GM21528 (cell line): ENCODE data around the gene CFAP74.

Experiments used
- ATAC-seq: cut with Tn5 transposase; IDR thresholded peaks from one replicate; pipeline ENCODE4 v1.9.1; 2021; ENCODE audit warnings: mild to moderate bottlenecking, moderate library complexity; ENCODE audit not compliant: unreplicated experiment, low FRiP score

CFAP74 gene, protein sequence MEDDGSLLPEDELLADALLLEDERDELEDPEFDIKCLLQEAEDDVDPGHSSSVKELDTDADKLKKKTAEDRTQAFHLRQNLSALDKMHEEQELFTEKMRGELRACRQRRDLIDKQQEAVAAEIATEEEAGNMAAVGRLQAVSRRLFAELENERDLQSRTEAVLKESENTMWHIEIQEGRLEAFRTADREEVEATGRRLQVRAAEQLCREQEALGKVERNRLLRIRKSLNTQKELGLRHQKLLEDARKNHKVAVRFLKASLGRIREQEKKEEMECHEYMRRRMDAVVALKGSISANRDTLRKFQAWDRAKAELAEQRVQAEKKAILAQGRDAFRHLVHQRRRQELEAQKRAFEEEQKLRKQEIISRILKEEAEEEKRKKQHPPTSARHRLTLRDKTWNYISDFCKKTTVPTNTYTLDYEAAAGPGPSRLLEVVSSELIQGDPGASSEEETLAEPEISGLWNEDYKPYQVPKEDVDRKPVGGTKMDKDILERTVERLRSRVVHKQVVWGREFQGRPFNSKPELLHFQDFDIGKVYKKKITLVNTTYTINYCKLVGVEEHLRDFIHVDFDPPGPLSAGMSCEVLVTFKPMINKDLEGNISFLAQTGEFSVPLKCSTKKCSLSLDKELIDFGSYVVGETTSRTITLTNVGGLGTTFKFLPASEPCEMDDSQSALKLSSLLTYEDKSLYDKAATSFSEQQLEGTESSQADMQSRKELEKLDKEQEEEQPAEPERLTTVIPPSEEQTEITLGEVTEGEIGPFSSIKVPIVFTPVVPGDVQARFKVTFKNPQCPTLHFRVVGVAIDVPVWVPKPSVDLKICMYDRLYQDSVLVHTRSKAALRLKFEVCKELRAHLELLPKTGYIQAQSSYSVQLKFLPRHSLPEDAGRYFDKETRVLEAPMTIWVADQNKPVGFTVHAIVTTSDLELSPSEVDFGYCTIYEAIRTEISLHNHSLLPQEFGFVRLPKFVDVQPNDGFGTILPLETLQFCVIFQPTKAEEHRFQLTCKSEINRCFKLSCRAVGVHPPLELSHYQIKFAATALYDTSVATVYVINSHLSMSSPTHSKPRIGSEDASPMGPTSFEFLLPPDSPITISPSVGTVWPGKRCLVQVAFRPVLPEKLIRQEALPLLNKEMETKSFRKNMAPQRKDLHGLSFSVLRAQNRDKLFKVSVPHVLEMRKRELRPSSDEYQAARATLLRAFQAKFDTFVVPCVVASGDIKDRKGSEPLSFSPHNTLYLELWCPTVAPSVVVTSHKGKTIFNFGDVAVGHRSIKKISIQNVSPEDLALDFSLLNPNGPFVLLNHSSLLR (N-terminal part only)

DNA sequence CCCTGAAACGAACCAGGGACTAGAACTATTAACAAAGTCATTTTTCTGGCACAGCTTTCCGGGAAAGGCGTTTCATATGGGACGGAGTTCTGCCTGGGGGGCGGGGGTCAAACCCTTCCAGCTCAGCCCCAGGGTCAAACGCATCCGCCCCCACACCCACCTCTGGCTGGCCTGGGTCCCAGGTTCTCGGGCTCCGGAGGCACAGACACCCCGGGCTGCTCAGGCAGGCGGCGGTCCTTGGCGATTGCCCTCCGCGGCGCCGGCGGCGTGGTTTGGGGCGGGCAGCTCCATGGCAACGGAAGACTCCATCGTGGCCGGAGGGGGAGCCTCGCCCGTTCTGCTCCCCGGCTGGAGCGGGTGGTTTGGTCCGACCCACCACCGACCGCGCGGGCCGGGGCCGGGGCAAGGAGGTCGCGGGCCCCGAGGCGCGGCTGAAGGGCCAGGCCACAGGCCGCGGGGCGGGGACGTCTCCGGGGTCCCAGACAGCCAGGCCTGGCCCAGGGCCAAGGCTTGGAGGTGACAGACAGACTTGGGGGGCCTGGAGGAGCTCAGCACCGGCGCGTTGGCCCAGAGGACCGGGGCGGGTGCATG is at the start of gene CFAP74:
Gene CFAP74 (minus strand): TSS at position 246 of the 591 bp plus-strand sequence. CDS start 12,830 bp downstream, outside the sequence.
- ATAC-seq, result no peak

DNA sequence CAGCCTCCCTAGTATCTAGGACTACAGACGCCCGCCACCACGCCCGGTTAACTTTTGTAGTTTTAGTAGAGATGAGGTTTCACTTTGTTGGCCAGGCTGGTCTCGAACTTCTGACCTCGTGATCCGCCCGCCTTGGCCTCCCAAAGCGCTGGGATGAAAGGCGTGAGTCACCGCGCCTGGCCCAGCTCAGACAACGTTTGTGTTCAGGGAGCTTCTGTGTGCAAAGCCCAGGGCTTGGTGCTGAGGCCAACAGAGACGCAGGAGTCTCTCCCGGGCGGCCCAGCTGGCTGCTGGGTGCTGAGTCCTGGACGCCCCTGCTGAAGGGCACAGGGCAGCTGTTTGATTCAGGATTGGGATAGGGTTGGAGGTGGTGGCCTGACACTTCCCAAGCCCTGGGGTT is 49.6 kb upstream of the CFAP74 start:
- ATAC-seq, result no peak

DNA sequence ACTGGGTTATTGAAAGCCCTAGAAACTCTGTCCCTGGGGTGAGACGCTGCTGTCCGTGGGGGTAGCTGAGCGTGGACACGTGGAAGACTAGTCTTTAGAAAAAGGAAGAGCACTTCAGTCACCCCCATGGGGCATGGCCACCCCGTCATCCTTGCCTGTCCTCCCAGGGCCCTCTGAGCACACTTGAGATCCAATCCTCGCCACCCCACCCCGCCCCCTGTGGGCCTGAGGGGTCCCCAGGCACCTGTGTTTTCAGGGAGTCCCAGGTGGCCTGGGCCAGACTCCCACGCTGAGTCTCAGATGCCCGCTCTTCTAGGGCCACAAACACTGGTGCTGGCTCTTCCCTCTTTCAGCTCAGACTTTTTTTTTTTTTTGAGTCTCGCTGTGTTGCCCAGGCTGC is 49.2 kb upstream of the CFAP74 start:
- no peak for ATAC-seq

DNA sequence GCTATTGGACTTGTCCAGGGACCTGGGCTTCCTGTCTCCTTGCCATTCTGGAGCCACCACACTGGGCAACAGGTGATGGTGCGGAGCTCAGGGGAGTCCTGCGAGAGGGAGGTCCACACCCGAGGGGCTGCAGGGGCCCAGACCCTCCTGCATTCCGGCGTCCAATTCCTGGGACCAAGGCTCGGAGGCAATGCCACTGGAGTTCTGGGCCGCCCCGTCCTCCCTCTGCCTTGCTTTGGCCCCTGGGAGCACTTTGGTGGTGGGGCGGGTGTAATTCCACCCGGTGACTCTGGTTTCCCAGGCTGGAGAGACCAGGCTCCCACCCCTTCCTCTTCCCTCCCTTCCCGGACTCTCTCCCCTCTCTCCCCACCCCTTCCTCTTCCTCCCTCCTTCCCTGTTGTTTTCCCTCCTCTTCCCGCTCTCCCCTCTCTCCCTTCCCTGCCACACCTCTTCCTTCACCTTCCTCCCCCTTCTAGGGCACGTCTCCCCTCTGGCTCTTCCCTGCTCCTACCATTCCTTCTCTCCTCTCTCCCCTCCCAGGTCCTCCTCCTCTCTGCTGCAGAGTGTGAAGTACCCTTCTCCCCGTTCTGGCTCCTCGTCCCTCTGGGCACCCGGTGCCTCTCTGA is 48.6 kb upstream of the CFAP74 start:
- ATAC-seq, result no peak

DNA sequence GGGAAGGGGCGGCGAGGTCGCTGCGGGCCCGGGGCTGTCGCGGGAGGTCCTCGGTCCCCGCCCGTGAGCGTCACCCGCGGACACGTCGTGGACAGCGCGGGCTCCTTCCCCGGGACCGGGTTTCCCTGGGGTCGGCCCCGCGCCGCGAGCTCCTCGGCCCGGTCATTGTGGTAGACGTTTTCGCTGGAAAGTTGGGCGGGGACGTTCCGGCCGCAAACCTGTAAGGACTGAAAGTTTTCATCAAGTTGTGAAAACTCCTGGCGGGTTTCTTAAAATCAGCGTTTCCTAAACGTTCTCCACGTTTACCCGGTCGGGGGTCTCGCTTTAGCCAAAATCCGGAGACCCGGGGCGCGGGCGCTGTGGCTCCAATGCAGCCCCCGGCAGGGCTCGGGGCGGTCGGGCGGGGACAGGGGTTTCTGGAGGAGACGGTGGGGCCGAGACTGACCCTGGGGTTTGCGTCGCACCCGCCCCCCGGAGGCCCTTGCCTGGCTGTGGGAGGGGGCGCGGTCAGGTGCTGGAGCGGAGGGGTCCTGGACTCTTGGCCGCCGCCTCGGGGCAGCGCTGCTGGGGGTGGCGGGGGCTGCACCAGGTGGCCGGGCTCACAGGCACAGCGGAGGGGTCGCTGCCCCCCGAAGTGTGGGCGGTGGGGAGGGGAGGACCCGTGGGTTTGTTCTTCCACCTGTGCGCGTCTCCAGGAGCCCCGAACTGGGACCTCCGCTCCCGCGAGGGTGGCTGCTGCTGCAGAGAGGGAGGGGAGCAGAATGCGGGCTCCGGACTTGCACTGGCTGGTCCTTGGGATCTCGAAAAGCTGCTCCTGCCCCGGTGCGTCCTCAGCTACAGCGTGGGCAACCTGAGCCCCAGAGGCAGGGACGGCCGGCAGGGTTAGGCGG is 47.5 kb upstream of the CFAP74 start:
- no peak for ATAC-seq

DNA sequence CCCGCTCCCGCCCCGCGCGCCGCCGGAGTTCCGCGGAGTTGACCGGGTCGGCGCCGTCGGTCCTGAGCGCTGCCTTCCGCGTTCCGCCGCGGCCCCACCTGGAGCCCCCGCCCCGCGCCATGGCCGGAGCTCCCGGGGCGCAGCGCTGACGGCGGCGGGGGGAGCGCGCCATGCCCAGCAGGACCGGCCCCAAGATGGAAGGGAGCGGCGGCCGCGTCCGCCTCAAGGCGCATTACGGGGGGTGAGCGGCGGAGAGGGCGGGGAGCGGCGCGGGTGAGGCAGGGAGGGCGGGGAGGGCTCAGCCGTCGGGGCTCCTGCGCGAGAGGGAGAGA is 46.8 kb upstream of the CFAP74 start:
- peak; percentile 2 for ATAC-seq

DNA sequence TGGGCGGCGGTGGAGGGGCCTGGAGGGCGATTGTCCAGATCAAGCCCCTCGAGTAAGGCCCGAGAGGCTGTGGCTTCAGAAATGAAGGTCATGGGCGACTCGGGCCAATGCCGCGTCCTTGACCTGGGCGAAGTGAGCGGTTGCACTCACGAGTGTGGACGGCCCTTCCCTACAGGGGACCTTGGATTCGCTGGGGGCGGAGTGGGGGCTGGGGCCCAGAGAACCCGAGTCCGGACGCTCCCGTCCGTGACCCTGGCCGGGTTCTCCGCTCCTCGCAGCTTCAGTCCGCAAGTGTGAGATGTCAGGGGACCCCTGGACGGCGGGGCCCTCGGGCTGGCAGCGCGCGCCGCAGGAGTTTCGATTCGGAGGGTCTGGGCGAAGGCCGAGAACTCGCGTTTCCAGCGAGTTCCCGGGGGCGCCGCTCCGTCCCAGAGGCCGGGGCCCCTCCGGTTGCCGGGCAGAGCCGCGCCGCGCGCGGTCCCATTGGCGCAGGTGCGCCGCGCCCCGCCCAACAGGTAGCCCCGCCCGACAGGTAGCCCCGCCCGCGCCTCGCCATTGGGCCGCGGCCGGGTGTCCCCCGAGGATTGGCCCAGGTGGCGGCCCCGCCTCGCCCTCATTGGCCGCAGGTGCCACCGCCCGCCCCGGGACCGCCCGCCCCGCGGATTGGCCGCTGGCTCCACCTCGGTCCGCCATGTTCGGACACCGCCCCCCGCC is 46.3 kb upstream of the CFAP74 start, which contains the start of gene PRKCZ:
Gene PRKCZ (plus strand): TSS at position 694 of the 714 bp plus-strand sequence. CDS start 220 bp downstream, outside the sequence.
- peak; percentile 74 for ATAC-seq

DNA sequence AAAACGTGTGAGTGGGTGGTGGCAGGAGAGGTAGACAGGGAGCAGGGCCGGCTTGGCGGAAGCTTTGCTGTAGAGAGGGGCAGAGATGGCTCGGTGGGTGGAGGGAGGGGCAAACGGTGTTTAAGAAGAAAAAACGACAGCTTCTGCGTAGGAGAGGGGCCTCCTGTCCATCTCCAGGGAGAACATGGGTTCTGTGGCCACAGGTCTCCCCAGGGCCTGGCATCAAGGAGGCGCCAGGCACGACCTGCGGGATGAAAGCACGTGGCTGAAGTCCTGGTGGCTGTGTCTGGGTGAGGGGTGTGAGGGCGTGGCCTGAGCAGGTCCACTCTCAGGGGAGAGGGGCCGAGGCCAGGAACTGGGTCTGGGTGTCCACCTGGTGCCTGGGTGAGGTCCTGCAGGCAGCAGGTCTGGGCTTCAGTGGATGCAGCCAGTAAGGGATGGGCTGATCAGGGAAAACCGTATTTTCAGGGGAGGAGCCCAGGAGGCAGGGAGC is 45.7 kb upstream of the CFAP74 start:
- no peak for ATAC-seq

DNA sequence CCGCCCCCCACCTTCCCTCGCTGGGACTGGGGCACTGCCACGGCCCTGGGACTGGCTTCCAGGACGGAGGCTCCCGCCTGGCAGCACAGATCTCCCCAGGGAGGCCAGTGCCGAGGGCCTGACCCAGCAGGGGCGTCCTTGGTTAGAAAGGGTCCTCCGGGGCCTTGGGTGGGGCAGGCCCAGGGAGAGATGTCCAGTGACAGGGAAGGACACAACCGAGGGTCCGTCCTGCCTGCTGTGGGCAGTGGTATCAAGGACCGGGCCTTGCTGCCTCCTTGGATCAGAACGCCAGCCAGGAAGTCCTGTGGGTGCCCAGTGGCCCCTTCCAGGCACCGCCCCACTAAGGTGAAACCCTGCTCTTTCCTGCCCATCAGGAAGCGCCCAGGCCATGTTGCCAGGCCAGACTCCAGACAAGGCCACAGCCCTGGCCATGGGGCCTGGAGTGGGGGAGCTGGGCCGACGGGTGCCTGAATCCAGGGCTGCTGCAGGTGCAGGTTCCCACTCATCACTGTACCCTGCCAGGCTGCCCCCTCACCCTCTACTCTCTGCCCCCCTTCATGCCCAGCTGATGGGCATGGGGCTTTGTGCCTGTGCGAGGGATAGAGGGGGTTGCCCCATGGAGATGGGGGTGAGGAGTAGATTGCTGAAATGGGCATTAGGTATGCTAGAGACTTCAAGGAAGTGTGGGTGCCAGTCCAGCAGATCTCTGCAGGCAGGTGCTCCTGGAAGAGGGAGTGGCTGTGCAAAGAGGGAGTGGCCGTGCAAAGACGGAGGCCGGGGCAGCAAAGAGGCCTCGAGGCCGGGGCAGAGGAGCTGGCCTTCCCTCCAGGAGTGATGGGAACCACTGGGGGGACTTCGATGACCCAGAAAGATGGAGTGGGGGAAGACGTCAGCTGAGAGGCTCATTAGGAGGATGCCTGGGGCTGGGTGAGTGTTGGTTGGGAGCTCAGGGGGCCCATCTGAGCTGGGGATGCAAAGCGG is 44.5 kb upstream of the CFAP74 start:
- no peak for ATAC-seq

DNA sequence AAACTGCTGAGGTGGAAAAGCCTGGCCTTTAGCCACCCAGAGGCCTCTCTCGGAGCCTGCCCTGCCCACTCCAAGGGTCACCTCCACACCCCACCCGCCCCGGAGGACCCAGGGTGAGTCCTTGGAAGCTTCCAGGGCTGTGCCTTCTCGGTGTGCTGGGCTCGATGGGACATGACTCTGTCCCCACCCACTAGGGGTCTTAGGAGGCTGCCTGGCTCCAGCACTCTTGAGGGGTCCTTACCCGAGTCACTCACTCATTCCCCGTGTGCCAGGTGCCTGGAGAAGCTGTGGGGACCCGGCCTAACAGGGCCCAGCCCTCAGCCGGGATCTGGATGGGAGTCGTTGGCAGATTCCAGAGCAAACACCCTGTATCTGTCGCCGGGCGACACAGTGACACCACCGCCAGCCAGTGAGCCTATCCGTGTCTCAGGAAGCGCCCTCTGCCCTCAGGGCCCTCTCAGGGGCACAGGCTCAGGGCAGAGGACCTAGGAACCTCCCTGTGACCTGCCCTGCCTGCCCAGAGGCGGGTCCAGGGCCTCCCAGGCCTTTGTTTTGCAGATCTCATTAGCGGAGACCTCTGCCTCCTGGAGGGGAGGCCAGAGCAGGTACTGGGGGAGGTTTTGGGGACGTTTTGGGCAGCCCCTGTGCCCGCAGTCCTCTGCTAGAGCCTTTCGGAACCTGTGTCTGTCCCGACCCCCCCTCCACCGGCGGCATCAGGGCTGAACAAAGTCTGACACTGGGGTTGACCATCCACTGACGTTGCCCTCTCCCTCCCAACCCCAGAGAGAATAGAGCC is 43.6 kb upstream of the CFAP74 start:
- no peak for ATAC-seq

DNA sequence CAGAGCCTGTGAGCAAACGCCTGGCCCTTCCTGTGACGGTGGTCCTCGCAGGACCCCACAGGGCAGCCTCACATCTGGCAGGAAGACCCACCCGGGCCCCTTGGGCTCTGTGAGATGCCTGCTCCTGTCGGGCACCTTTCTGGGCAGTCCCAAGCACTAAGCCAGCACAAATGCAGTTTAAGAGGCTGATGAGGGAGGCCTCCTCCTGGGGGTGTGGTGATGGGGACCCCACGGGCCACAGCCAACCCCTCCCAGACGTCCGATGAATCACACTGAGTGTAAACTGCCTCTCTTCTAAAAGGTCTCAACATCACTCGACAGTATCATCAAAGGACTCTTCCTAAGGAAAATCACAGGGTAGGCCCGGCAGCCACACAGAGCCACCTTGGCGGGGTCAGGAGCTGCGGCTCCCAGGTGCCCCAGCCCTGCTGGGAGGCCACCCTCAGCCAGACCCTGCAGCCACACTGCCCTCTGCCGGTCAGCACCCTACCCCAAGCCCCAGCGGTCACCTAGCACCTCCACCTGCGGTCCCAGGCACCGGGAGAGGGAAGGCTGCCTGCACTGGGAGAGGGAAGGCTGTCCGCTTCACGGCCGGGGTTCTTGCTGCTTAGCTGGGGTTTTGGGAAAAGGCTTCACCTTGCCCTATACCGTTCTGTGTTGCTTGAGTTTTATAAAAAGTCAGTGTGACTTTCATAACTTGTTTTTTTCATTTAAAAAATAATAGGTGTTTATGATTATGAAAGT is 42.8 kb upstream of the CFAP74 start:
- no peak for ATAC-seq

DNA sequence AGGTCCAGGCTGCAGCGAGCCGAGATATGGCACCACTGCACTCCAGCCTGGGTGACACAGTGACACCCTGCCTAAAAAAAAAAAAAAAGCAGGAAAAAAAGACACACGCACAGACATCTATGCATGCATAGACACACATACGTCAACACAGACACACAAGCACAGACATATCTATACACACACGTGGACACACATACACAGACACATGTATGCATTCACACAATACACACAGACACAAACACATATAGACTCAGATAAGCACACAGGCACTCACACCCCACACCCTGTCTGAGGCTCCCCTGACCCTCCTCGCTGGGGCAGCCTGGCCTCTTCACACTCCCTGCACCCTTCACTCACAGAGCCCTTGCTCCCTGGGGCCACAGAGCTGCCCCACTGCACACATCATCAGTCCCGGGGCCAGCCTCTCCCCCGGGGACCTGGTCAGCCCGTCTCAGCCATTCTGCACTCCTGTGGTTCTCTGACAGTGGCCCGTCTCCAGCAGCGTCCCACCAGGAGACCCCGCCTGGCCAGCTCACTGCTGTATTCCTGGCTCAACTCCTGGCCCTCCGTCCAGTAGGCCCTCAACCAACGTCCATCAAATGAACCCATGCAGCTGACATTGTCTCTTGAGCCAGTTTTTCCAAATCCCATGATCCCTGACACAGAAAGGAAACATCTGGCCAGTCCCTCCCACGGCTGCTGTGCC is 42.0 kb upstream of the CFAP74 start:
- ATAC-seq, result no peak

DNA sequence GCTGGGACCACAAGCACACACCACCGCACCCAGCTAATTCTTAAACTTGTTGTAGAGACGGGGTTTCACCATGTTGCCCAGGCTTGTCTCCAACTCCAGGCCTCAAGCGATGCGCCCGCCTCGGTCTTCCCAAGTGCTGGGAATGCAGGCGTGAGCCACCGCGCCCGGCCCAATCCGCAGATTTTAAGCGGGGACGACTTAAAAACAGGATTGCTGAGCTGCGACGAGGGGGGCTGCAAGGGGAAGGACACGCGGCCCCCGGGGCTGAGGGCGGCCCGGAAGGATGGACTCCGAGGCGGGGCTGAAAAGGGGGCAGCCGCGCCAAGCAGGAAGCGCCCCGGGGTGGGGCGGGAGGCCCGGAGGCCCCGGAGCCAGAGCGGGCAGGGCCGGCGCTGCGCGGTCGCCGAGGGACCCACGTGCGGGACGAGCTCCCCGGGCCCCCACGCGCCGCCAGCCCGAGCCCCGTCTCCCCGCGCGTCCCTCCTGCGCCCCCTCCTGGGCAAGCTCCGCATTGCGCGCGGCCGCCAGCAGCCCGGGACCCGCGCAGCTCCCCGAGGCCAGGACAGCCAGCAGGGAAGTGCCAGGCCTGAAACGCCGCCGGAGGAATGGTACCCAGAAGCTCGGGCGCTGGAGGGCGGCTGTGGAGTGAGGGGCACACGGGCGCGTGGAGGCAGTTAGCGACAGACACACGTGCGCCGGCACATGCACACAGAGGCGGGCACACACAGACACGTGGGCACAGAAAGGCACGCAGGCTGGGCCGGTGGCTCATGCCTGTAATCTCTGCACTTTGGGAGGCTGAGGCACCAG is 41.1 kb upstream of the CFAP74 start:
- no peak for ATAC-seq

DNA sequence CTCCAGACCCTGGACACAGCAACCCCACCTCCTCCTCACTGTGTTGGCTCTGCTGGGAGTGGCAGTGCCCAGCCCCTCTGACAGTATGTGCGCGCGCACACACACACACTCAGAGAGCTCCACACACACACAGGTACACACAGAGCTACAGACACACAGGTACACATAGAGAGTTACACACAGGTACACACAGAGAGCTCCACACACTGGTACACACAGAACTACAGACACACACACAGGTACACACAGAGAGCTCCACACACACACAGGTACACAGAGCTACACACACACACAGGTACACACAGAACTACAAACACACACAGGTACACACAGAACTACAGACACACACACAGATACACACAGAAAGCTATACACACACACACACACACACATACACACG is 40.3 kb upstream of the CFAP74 start:
- no peak for ATAC-seq
